Stimulated activated CD8-positive, alpha-beta memory T cell treated with anti-CD3 and anti-CD28 coated beads, Interleukin-7, amount 100 ng/mL, for 24 hours (primary cell): ENCODE measurements around the gene CTDP1.
"Not testable (repeated sequence)": the region's sequence is repeated elsewhere in the genome, so short reads cannot be mapped to it uniquely, and the experiment has no call there.

Experiments used
- DNase-seq: peaks from one replicate; pipeline ENCODE4 v3.0.0-alpha.2; 2020; ENCODE audit warnings: low read depth

Gene CTDP1

GRCh38 chr18:79725486-79725885, 45.9 kb downstream of the CTDP1 start:
- DNase-seq, result no peak

GRCh38 chr18:79726721-79727120, 47.1 kb downstream of the CTDP1 start:
- no peak for DNase-seq

GRCh38 chr18:79727211-79727610, 47.6 kb downstream of the CTDP1 start:
- no peak for DNase-seq

GRCh38 chr18:79728931-79729586, 49.5 kb downstream of the CTDP1 start:
- no peak for DNase-seq

GRCh38 chr18:79729611-79730010, 50.0 kb downstream of the CTDP1 start:
- DNase-seq, result no peak

GRCh38 chr18:79730804-79731203, 51.2 kb downstream of the CTDP1 start:
- DNase-seq, result no peak

GRCh38 chr18:79731881-79732720, 52.5 kb downstream of the CTDP1 start:
- not testable (repeated sequence) for DNase-seq

- no peak for DNase-seq
Measured at GRCh38 chr18:79732721-79733025, 53.1 kb downstream of the CTDP1 start.

GRCh38 chr18:79733135-79733701, 53.6 kb downstream of the CTDP1 start:
- DNase-seq, result no peak

GRCh38 chr18:79733986-79734770, 54.6 kb downstream of the CTDP1 start:
- no peak for DNase-seq

GRCh38 chr18:79735071-79735980, 55.7 kb downstream of the CTDP1 start:
- DNase-seq, result no peak

- no peak for DNase-seq
Measured at GRCh38 chr18:79736230-79736629, 56.6 kb downstream of the CTDP1 start.

GRCh38 chr18:79736846-79737245, 57.2 kb downstream of the CTDP1 start:
- DNase-seq, result no peak

GRCh38 chr18:79737426-79737825, 57.8 kb downstream of the CTDP1 start:
- DNase-seq, result no peak

- DNase-seq, result no peak
Measured at GRCh38 chr18:79738041-79738461, 58.4 kb downstream of the CTDP1 start.

GRCh38 chr18:79738581-79739439, 59.2 kb downstream of the CTDP1 start:
- no peak for DNase-seq

GRCh38 chr18:79739440-79739778, 59.8 kb downstream of the CTDP1 start:
- DNase-seq, result no peak

- DNase-seq, result not testable (repeated sequence)
Measured at GRCh38 chr18:79740047-79740446, 60.4 kb downstream of the CTDP1 start.

- DNase-seq, result no peak
Measured at GRCh38 chr18:79740521-79741361, 61.1 kb downstream of the CTDP1 start.

GRCh38 chr18:79741362-79741700, 61.7 kb downstream of the CTDP1 start:
- DNase-seq, result no peak
